Activated gamma-delta T cell treated with anti-CD3 and anti-CD28 coated beads, Interleukin-2, amount 50 U/mL, for 16 hours (primary cell): ENCODE measurements around the gene C1QTNF8.
"Not testable (repeated sequence)": the region's sequence is repeated elsewhere in the genome, so short reads cannot be mapped to it uniquely, and the experiment has no call there.

ENCODE experiments used
- DNase-seq: peaks from one replicate; pipeline ENCODE4 v3.0.0-alpha.2; 2020; ENCODE audit warnings: low read depth

C1QTNF8 gene

DNA sequence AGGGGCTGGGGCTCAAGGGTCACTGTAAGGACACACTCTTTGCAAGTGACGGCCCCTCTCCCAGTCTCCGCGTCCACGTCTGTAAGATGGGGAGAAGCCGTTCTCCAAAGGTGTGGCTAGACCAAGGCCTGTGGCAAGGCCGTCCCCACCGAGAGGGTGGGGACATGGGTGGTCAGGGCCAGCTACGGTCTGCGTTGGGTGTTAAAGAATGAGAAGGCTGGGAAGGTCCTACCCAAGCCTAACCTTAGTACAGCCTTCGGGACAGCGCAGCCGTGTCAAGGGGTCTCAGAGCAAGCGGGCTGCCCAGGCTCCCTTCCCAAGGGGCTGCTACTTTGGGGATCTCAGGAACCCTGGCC is 1.9 kb downstream of the C1QTNF8 start:
- no peak for DNase-seq

DNA sequence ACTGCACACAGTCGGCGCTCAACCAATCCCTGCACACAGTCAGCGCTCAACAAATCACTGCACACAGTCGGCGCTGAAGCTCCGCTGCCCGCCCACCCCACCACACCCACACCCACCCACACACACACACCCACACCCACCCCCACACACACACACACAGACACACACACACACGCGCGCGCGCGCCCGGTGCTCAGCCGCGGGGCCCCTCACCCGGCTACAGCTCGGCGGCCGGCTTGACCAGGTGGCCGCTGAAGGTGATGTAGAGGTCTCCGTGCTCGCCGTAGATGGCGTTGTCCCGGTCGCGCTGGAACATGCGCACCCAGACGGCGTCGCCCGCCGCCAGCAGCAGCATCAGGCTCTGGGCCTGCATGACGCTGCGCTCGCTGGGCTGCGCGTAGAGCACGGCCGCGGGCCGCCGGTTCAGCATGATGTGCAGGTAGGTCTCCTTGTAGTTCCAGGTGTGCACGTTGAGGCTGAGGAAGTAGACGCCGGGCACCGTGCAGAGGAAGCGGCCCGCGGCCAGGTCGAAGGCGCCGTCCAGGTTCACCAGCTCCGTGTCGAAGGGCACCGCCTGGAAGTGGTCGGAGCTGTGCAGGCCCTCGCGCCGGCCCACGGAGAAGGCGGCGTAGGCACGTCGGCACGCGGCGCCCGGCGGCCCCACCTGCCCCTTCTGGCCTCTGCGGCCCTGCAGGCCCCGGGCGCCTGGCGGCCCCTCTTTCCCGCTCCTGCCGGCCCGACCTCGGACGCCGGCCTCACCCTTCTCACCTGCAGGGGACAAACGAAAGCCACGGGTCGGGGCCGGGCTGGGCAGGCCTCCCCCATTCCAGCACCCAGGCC is 2.5 kb downstream of the C1QTNF8 start:
- DNase-seq = no peak

GRCh38 chr16:1092685-1093283 is 3.3 kb downstream of the C1QTNF8 start:
- not testable (repeated sequence) for DNase-seq

DNA sequence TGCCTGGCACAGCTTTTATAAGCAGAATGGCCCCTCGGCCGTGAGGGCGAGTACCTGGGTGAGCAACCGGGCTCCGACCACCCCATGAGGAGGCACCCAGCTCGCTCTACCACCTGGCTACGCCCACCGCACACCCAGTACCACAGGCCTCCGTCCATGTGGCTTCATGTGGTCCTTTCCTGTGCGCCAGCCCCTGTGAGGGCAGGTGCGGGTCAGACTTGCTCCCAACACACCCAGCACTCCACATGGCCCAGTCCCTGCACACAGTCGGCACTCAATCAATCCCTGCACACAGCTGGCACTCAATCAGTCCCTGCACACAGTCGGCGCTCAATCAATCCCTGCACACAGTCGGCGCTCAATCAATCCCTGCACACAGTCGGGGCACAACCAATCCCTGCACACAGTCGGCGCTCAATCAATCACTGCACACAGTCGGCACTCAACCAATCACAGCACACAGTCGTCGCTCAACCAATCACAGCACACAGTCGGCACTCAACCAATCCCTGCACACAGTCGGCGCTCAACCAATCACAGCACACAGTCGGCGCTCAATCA is 4.0 kb downstream of the C1QTNF8 start:
- DNase-seq = no peak

- no peak for DNase-seq
Measured at GRCh38 chr16:1090620-1091587, 5.1 kb downstream of the C1QTNF8 start.

DNA sequence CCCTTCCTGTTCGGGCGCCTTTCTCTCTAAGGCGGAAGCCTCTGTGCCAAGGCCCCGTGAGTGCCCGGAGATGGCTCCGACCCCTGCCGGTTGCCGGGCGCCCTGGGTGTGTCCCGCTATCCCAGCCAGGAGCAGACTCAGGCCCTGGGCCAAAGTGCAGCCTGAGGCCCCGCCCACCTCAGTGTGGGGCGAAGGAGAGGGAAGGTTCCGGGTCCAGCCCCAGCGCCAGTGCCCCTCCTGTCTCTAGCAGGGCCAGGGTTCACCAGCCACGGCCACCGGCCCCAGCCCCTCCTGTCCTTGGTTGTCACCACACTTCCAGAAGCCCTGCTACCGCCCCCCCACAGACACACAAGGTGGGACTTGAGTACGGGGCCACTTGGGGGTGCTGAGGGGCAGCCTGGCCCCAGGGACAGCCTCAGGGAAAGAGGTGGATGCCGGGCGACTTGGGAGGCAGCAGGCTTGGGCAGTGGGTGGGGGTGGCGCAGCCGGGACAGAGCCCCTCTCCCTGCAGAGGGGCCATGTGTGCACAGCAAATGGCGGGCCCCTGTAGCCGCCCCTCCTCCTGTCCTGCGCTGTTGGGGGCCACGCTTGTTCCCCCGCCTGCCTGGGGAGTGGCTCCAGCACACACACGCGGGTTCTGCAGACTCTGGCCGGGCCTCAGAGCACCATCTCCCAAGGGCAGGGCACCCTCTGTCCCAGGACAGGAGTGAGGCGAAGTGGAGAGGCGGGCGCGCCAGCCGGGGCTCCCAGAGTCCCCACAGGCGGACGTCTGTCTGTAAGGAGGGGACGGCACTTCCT is 6.0 kb downstream of the C1QTNF8 start:
- DNase-seq = no peak

GRCh38 chr16:1089439-1089821 is 6.6 kb downstream of the C1QTNF8 start:
- no peak for DNase-seq

DNA sequence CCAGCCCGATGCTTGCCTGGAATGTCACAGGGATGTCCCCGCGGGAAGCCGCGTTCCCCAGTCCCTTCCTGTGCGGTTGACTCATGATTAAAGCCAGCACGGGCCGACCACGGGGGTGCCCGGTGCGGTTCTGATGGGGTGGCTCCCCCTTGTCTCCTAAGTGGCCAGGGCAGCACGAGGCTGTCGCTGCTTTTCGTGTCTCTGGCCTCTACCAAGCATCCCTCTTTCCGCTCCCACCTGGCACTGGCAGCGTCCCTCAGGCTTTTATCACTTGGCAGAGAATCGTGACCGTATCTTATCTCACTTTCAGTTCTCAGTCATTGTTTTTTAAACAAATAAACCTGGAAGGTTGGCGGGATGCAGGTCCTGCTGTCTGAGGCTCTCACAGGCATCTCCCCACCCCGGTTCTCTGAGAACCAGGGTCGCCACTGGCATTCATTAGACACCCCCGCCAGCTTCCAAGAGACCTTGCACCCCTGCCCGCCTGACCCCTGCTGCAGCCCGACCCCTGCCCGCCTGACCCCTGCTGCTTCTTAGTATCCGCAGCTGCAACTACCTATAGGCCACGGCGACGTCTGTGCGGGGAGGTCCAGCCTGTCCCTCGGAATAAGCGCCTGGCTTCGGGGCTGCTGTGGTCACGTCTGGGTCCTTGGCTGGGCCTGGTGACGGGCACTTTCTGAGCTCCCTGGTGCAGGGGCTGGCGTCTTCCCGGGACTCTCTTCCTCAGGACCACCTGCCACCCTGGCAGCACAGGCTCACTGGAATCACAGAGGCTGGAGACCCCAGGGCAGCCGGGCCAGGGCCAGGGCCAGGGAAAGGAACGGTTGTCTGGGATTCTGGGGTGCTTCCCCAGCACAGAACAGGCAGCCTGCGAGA is 7.5 kb downstream of the C1QTNF8 start:
- DNase-seq = no peak

GRCh38 chr16:1086443-1086842 is 9.6 kb downstream of the C1QTNF8 start:
- DNase-seq = not testable (repeated sequence)

DNA sequence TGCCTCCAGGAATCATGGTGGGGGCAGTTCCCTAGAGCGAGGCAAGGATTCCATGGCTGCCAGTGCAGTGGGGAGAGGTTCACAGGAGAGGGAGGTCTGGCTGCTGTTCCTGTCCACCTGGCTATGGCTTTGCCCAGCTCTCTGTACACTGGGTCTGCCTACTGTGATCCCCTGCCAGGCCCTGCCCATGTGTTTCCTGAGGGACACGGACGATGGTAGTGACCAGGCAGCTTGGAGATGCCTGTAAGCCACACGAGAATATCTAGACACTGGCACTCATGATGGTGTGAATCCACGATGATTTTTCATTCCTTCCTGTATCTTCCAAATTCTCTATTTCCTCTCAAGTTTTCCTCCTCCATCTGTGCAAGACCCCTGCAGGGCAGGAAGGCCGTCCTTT is 11.1 kb downstream of the C1QTNF8 start:
- DNase-seq = no peak

DNA sequence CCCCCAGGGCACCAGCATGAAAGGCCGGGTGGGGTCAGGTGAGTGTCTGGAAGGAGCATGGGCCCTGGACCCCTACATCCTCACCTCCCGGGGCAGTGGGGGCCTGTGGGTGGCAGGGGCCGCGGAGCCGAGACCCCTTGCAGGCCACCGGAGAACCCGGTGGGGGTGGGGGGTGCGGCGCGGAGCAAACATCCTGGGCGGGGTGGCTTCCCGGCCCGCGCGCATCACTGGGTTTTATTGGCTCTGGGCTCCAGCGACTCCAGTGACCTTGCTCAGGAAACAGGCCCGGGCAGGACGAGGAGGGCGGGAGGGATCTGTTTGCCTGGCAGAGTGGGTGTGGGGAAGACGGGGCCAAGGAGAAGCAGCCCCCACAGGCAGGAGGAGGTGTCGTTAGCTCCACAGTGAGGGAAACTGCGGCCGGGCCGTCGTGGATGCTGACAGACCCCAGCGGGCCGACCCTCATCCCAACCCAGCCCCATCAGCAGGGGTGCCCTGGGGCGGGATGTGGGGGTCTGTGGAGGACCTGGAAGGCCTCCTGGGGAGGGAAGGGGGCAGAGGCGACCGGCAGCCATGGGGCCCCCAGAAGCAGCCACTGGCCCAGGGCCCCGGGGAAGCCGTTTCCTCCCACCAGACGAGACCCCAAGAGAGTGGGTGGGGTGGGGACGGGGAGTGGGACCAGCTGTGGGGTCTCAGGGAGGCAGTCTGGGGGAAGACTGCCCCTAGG is 12.9 kb downstream of the C1QTNF8 start:
- DNase-seq = no peak

GRCh38 chr16:1082266-1082951 is 13.6 kb downstream of the C1QTNF8 start:
- DNase-seq = no peak

- no peak for DNase-seq
Measured at GRCh38 chr16:1081734-1082265, 14.2 kb downstream of the C1QTNF8 start.

GRCh38 chr16:1080801-1081733 is 15.0 kb downstream of the C1QTNF8 start:
- DNase-seq = no peak

- DNase-seq = no peak
Measured at GRCh38 chr16:1079786-1080525, 16.1 kb downstream of the C1QTNF8 start.

DNA sequence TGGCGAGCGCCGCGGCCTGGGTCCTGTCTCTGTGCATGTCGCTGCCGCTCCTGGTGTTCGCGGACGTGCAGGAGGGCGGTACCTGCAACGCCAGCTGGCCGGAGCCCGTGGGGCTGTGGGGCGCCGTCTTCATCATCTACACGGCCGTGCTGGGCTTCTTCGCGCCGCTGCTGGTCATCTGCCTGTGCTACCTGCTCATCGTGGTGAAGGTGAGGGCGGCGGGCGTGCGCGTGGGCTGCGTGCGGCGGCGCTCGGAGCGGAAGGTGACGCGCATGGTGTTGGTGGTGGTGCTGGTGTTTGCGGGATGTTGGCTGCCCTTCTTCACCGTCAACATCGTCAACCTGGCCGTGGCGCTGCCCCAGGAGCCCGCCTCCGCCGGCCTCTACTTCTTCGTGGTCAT is 16.7 kb downstream of the C1QTNF8 start:
- no peak for DNase-seq

DNA sequence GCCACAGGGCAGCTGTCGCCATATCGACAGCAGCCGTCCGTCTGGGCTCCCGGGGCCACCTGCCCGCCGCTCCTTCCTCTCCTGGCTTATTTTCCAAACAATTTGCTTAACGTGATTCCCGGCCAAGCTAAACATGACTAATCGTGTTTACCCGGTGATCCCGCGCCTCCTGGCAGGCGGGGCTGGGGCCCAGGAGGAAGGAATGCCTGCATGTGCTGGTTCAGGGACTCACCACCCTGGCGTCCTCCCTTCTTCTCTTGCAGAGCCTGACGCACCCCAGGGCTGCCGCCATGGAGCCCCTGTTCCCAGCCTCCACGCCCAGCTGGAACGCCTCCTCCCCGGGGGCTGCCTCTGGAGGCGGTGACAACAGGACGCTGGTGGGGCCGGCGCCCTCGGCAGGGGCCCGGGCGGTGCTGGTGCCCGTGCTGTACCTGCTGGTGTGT is 17.4 kb downstream of the C1QTNF8 start:
- no peak for DNase-seq
